ENCODE measurements around the gene NSUN7. TPM values are rescaled to one million over a fixed set of nuclear protein-coding genes. Genes with fewer than 3 reads are reported as not detected.
"Not testable (repeated sequence)": the region's sequence is repeated elsewhere in the genome, so short reads cannot be mapped to it uniquely, and the experiment has no call there.

The NSUN7 gene
- total RNA-seq, 1 donor from 2014 or later: 5.7 TPM

- ATAC-seq (peak; percentile 40), DNase-seq (no peak)
- no peaks in the 10 kb centered on the region for H3K4me1 ChIP-seq
- no peak overlapping the region for H3K4me3 ChIP-seq
- H3K27me3 ChIP-seq: no peaks in the 10 kb centered on the region
- H3K27ac ChIP-seq: no peak overlapping the region
- TF ChIP-seq CTCF (IDR thresholded peaks at IDR 0.05): no peak
- no peaks in the 10 kb centered on the region for H3K9me3 ChIP-seq
- H3K36me3 ChIP-seq: no peaks in the 10 kb centered on the region
- intact Hi-C loops (cut with DNase I): no loop called here
Measured at GRCh38 chr4:40800064-40800463, 50.3 kb downstream of the NSUN7 start.

- Histone ChIP-seq H3K27ac (no peak overlapping the region), H3K4me1 (no peaks in the 10 kb centered on the region), H3K4me3 (no peak overlapping the region), H3K27me3 (no peaks in the 10 kb centered on the region), H3K9me3 (no peaks in the 10 kb centered on the region), H3K36me3 (no peaks in the 10 kb centered on the region)
- ATAC-seq (no peak), DNase-seq (no peak)
- intact Hi-C loops (cut with DNase I): no loop called here
- no peak for TF ChIP-seq CTCF (IDR thresholded peaks at IDR 0.05)
Measured at GRCh38 chr4:40804598-40804997, 54.8 kb downstream of the NSUN7 start.

- no peak for DNase-seq
- Histone ChIP-seq H3K27ac (no peak overlapping the region), H3K9me3 (no peaks in the 10 kb centered on the region), H3K36me3 (peaks cover 2% of the 10 kb centered on the region), H3K27me3 (no peaks in the 10 kb centered on the region), H3K4me3 (no peak overlapping the region), H3K4me1 (peaks cover 4% of the 10 kb centered on the region)
- ATAC-seq: no peak
- TF ChIP-seq CTCF (IDR thresholded peaks at IDR 0.05): no peak
- intact Hi-C loops (cut with DNase I): no loop called here
Measured at GRCh38 chr4:40808926-40809457, 59.2 kb downstream of the NSUN7 start.

- intact Hi-C loops (cut with DNase I): no loop called here
- H3K27me3 ChIP-seq: no peaks in the 10 kb centered on the region
- DNase-seq (no peak), ATAC-seq (peak; percentile 78)
- H3K9me3 ChIP-seq: no peaks in the 10 kb centered on the region
- TF ChIP-seq CTCF (IDR thresholded peaks at IDR 0.05): no peak
- H3K4me3 ChIP-seq: no peak overlapping the region
- H3K27ac ChIP-seq: peak overlapping the region; percentile 77
- H3K36me3 ChIP-seq: peaks cover 22% of the 10 kb centered on the region
- H3K4me1 ChIP-seq: peaks cover 4% of the 10 kb centered on the region
Measured at GRCh38 chr4:40811956-40812355, 62.2 kb downstream of the NSUN7 start.

GRCh38 chr4:40812386-40812785, 62.6 kb downstream of the NSUN7 start:
- no peak for TF ChIP-seq CTCF (IDR thresholded peaks at IDR 0.05)
- Histone ChIP-seq H3K4me3 (no peak overlapping the region), H3K36me3 (peaks cover 22% of the 10 kb centered on the region), H3K27me3 (no peaks in the 10 kb centered on the region), H3K27ac (peak overlapping the region; percentile 77), H3K4me1 (peaks cover 4% of the 10 kb centered on the region), H3K9me3 (no peaks in the 10 kb centered on the region)
- DNase-seq (no peak), ATAC-seq (peak; percentile 79)
- intact Hi-C loops (cut with DNase I): no loop called here

GRCh38 chr4:40812856-40813255, 63.1 kb downstream of the NSUN7 start:
- Histone ChIP-seq H3K36me3 (peaks cover 22% of the 10 kb centered on the region), H3K27ac (peak overlapping the region; percentile 77), H3K4me1 (peaks cover 4% of the 10 kb centered on the region), H3K27me3 (no peaks in the 10 kb centered on the region), H3K9me3 (no peaks in the 10 kb centered on the region), H3K4me3 (no peak overlapping the region)
- DNase-seq (no peak), ATAC-seq (no peak)
- TF ChIP-seq CTCF (IDR thresholded peaks at IDR 0.05): no peak
- intact Hi-C loops (cut with DNase I): no loop called here

GRCh38 chr4:40817157-40817556, 67.4 kb downstream of the NSUN7 start:
- H3K27ac ChIP-seq; H3K9me3 ChIP-seq; DNase-seq; intact Hi-C loops (cut with DNase I); ATAC-seq; H3K27me3 ChIP-seq; H3K4me3 ChIP-seq; H3K4me1 ChIP-seq: not testable (repeated sequence)
- peaks cover 55% of the 10 kb centered on the region for H3K36me3 ChIP-seq
